ENCODE measurements around the gene CAMKK1.
"Not testable (repeated sequence)": the region's sequence is repeated elsewhere in the genome, so short reads cannot be mapped to it uniquely, and the experiment has no call there.

Gene CAMKK1

GRCh38 chr17:3844556-3844955 lies 48.3 kb downstream of the CAMKK1 start:
- not testable (repeated sequence) for DNase-seq

- peak; percentile 14 for DNase-seq
Measured at GRCh38 chr17:3843935-3844516, 48.8 kb downstream of the CAMKK1 start.

GRCh38 chr17:3838206-3838605 lies 54.6 kb downstream of the CAMKK1 start:
- no peak for DNase-seq

- DNase-seq: no peak
Measured at GRCh38 chr17:3836551-3836950, 56.3 kb downstream of the CAMKK1 start.

- DNase-seq: no peak
Measured at GRCh38 chr17:3835410-3836229, 57.2 kb downstream of the CAMKK1 start.

- no peak for DNase-seq
Measured at GRCh38 chr17:3834811-3835210, 58.0 kb downstream of the CAMKK1 start.

GRCh38 chr17:3828852-3829232 lies 64.0 kb downstream of the CAMKK1 start:
- DNase-seq: no peak

- DNase-seq: no peak
Measured at GRCh38 chr17:3828151-3828851, 64.6 kb downstream of the CAMKK1 start.

GRCh38 chr17:3827124-3827773 lies 65.6 kb downstream of the CAMKK1 start:
- DNase-seq: peak; percentile 42

GRCh38 chr17:3826191-3826590 lies 66.7 kb downstream of the CAMKK1 start:
- no peak for DNase-seq

- DNase-seq: no peak
Measured at GRCh38 chr17:3821101-3821500, 71.8 kb downstream of the CAMKK1 start.

GRCh38 chr17:3818786-3819185 lies 74.1 kb downstream of the CAMKK1 start:
- DNase-seq: no peak

GRCh38 chr17:3817851-3818605 lies 74.8 kb downstream of the CAMKK1 start:
- no peak for DNase-seq

GRCh38 chr17:3815925-3816324 lies 76.9 kb downstream of the CAMKK1 start:
- no peak for DNase-seq

GRCh38 chr17:3815122-3815521 lies 77.7 kb downstream of the CAMKK1 start:
- no peak for DNase-seq

- DNase-seq: no peak
Measured at GRCh38 chr17:3814361-3814760, 78.5 kb downstream of the CAMKK1 start.

- no peak for DNase-seq
Measured at GRCh38 chr17:3813171-3813570, 79.7 kb downstream of the CAMKK1 start.

- no peak for DNase-seq
Measured at GRCh38 chr17:3812771-3813170, 80.1 kb downstream of the CAMKK1 start.

GRCh38 chr17:3812284-3812683 lies 80.6 kb downstream of the CAMKK1 start:
- no peak for DNase-seq
